HepG2 (cell line): ENCODE data around the gene SEMA4C. TPM values are rescaled to one million over a fixed set of nuclear protein-coding genes. Genes with fewer than 3 reads are reported as not detected.

ENCODE experiments used
- CEBPG ChIP-seq: IDR thresholded peaks from 2 replicates; pipeline ENCODE4 v1.6.1; 2016
- EZH2 ChIP-seq: conservative IDR thresholded peaks from 2 replicates; pipeline ENCODE4 v1.6.1; 2012; ENCODE audit warnings: mild to moderate bottlenecking, low read depth, low read length, moderate library complexity
- FOSL1 ChIP-seq: sonication (generic); formaldehyde crosslinking; IDR thresholded peaks from 2 replicates; pipeline ENCODE4 v1.9.0; 2021; ENCODE audit warnings: missing genetic modification reagents, borderline replicate concordance
- GATAD2A ChIP-seq: IDR thresholded peaks from 2 replicates; pipeline ENCODE4 v1.6.1; 2016
- GZF1 ChIP-seq: sonication (generic); formaldehyde crosslinking; IDR thresholded peaks from 2 replicates; pipeline ENCODE4 v1.5.1; 2020; ENCODE audit warnings: mild to moderate bottlenecking, missing genetic modification reagents
- HOXD1 ChIP-seq: sonication (generic); formaldehyde crosslinking; IDR thresholded peaks from 2 replicates; pipeline ENCODE4 v1.5.0; 2020; ENCODE audit warnings: missing genetic modification reagents
- MED1 ChIP-seq: sonication (generic); formaldehyde crosslinking; IDR thresholded peaks from 2 replicates; pipeline ENCODE4 v1.4.0; 2020; ENCODE audit warnings: missing genetic modification reagents
- NFIB ChIP-seq: sonication (generic); formaldehyde crosslinking; IDR thresholded peaks from 2 replicates; pipeline ENCODE4 v1.9.0; 2021; ENCODE audit warnings: missing genetic modification reagents, mild to moderate bottlenecking, borderline replicate concordance
- NFRKB ChIP-seq: fragments of 450-650 bp; IDR thresholded peaks from 2 replicates; pipeline ENCODE4 v1.6.1; 2017
- NKX3-1 ChIP-seq: sonication (generic); formaldehyde crosslinking; IDR thresholded peaks from 2 replicates; pipeline ENCODE4 v1.5.0; 2020; ENCODE audit warnings: missing genetic modification reagents
- PPARG ChIP-seq: conservative IDR thresholded peaks from 2 replicates; pipeline ENCODE4 v1.6.1; 2016; ENCODE audit warnings: missing biosample characterization, missing genetic modification reagents
- PREB ChIP-seq: sonication (generic); formaldehyde crosslinking; IDR thresholded peaks from 2 replicates; pipeline ENCODE4 v1.4.0; 2020; ENCODE audit warnings: missing genetic modification reagents
- TARDBP ChIP-seq: sonication (generic); formaldehyde crosslinking; IDR thresholded peaks from 2 replicates; pipeline ENCODE4 v1.8.0; 2022; ENCODE audit warnings: mild to moderate bottlenecking, missing genetic modification reagents
- TFDP2 ChIP-seq: sonication (generic); formaldehyde crosslinking; IDR thresholded peaks from 2 replicates; pipeline ENCODE4 v1.4.0; 2020; ENCODE audit warnings: missing genetic modification reagents
- ZBTB20 ChIP-seq: sonication (generic); formaldehyde crosslinking; IDR thresholded peaks from 2 replicates; pipeline ENCODE4 v1.8.1; 2023; ENCODE audit warnings: missing genetic modification reagents, low read depth, mild to moderate bottlenecking, borderline replicate concordance
- ZNF136 ChIP-seq: sonication (generic); formaldehyde crosslinking; IDR thresholded peaks from 2 replicates; pipeline ENCODE4 v1.8.1; 2022; ENCODE audit warnings: low read depth, mild to moderate bottlenecking, moderate library complexity, missing genetic modification reagents
- ZNF616 ChIP-seq: sonication (generic); formaldehyde crosslinking; IDR thresholded peaks from 2 replicates; pipeline ENCODE4 v1.5.0; 2020; ENCODE audit warnings: low read depth, mild to moderate bottlenecking, missing genetic modification reagents
- ZNF670 ChIP-seq: sonication (generic); formaldehyde crosslinking; IDR thresholded peaks from 2 replicates; pipeline ENCODE4 v1.8.0; 2022; ENCODE audit warnings: mild to moderate bottlenecking, missing genetic modification reagents, borderline replicate concordance
- ZNF678 ChIP-seq: sonication (generic); formaldehyde crosslinking; IDR thresholded peaks from 2 replicates; pipeline ENCODE4 v1.4.0; 2020; ENCODE audit warnings: mild to moderate bottlenecking, missing genetic modification reagents
- ZNF775 ChIP-seq: sonication (generic); formaldehyde crosslinking; IDR thresholded peaks from 2 replicates; pipeline ENCODE4 v1.4.0; 2020; ENCODE audit warnings: missing genetic modification reagents, mild to moderate bottlenecking, moderate library complexity, borderline replicate concordance
- ZSCAN31 ChIP-seq: sonication (generic); formaldehyde crosslinking; IDR thresholded peaks from 2 replicates; pipeline ENCODE4 v1.5.0; 2020; ENCODE audit warnings: low read depth, mild to moderate bottlenecking, missing genetic modification reagents
- polyA plus RNA-seq, 8 experiments: library from polyadenylated mRNA; depleted of rRNA in 3 of 8; stranded (reverse) in 7 of 8; unstranded in 1 of 8; fragments of >200 nt; fragmentation: Illumina TruSeq in 4 of 8; extraction: Trizol in 4 of 8; gene quantifications; 2 replicates each; pipeline versions ENCODE4 v1.2.1 to v1.2.3, GENCODE V29; 2011 to 2016; ENCODE audit warnings: low read depth in 4 of 8, missing spikeins in 1 of 8, mixed read lengths in 1 of 8; ENCODE audit not compliant: insufficient read depth in 1 of 8
- total RNA-seq, 5 experiments: library from RNA; depleted of rRNA; stranded (reverse); fragments of >200 nt; fragmentation: Illumina TruSeq; extraction: Trizol; gene quantifications; 2 replicates each; pipeline ENCODE4 v1.2.3, GENCODE V29; 2016; ENCODE audit warnings: low read depth in 1 of 5
- TF ChIP-seq, protein P1 (sequence below): IDR thresholded peaks from 2 replicates; pipeline ENCODE4 v1.6.1; 2016; ENCODE audit warnings: mild to moderate bottlenecking
- TF ChIP-seq, protein P2 (sequence below): sonication (generic); formaldehyde crosslinking; IDR thresholded peaks from 2 replicates; pipeline ENCODE4 v1.5.1; 2020; ENCODE audit warnings: missing genetic modification reagents, mild to moderate bottlenecking, borderline replicate concordance
- TF ChIP-seq, protein P3 (sequence below): sonication (generic); formaldehyde crosslinking; IDR thresholded peaks from 2 replicates; pipeline ENCODE4 v1.5.1; 2020; ENCODE audit warnings: missing genetic modification reagents, mild to moderate bottlenecking, borderline replicate concordance
- TF ChIP-seq, protein P4 (sequence below): sonication (generic); formaldehyde crosslinking; IDR thresholded peaks from 2 replicates; pipeline ENCODE4 v1.4.0; 2020; ENCODE audit warnings: missing genetic modification reagents

The SEMA4C gene
- total and polyA plus RNA-seq, 2 of the 13 experiments (the other 11 are each of a cell fraction or from before 2014, with no cell fraction given): 25.9 to 46.6 TPM

DNA sequence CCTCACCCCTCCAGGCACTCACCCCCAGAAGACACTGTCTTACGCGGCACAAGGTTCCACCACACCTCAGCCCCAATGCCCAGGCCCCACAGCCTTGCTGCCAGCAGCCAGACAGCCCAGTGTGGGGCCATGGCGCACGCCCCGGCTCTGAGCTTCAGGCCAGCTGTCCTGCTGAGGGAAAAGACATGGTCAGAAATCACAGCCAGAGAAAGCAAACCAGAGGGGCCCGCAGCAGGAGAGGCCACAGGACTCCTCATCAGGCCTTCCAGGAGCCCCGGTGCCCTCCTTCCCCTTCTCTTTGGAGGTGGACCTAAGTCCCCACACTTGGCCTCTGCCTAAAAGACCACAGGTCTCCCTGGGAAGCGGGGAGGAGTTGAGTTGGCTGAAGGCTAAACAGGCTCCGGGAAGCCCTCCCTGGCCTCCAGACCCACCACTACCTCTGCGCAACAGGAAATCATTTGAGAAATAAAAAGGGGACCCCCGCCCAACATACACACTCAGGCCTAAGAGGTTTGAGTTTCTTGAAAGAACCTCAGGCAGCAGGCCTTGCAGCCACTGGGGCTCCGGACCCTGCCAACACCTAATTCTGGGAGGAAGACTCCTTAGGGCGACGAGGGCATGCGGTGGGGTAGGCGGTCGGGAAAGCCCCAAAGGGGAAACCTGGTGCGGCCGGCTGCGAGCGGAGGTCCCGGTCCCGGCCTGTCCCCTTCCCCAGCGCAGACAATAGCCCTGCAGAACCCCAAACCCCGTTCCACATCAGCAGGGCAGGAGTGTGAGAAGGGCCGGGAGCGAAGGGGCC is 1.9 kb downstream of the SEMA4C start (continued):
- TF ChIP-seq TFDP2 (CRISPR knock-in tag) (no peak), ZSCAN31 (peak; percentile 69; the same call in 1 of the 2 replicates), ZNF670 (CRISPR knock-in tag) (0 out of 2 replicates have a peak, but pooled peaks have one; percentile 87), ZNF678 (no peak), EZH2 (no peak), MED1 (CRISPR knock-in tag) (no peak), FOSL1 (CRISPR knock-in tag) (no peak), ZNF775 (CRISPR knock-in tag) (no peak), GATAD2A (no peak), CEBPG (CRISPR knock-in tag) (no peak), PPARG (CRISPR knock-in tag) (no peak), GZF1 (CRISPR knock-in tag) (no peak), NFRKB (no peak), PREB (CRISPR knock-in tag) (no peak), ZNF136 (CRISPR knock-in tag) (no peak), ZNF616 (CRISPR knock-in tag) (no peak), NFIB (CRISPR knock-in tag) (no peak), ZBTB20 (CRISPR knock-in tag) (0 out of 2 replicates have a peak, but pooled peaks have one; percentile 30), NKX3-1 (CRISPR knock-in tag) (no peak), HOXD1 (CRISPR knock-in tag) (no peak), TARDBP (CRISPR knock-in tag) (no peak)
- TF ChIP-seq, protein P1, sequence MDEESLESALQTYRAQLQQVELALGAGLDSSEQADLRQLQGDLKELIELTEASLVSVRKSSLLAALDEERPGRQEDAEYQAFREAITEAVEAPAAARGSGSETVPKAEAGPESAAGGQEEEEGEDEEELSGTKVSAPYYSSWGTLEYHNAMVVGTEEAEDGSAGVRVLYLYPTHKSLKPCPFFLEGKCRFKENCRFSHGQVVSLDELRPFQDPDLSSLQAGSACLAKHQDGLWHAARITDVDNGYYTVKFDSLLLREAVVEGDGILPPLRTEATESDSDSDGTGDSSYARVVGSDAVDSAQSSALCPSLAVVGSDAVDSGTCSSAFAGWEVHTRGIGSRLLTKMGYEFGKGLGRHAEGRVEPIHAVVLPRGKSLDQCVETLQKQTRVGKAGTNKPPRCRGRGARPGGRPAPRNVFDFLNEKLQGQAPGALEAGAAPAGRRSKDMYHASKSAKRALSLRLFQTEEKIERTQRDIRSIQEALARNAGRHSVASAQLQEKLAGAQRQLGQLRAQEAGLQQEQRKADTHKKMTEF (CRISPR knock-in tag): no peak
- TF ChIP-seq, protein P2, sequence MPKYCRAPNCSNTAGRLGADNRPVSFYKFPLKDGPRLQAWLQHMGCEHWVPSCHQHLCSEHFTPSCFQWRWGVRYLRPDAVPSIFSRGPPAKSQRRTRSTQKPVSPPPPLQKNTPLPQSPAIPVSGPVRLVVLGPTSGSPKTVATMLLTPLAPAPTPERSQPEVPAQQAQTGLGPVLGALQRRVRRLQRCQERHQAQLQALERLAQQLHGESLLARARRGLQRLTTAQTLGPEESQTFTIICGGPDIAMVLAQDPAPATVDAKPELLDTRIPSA (CRISPR knock-in tag): 0 out of 2 replicates have a peak, but pooled peaks have one; percentile 13
- TF ChIP-seq, protein P3, sequence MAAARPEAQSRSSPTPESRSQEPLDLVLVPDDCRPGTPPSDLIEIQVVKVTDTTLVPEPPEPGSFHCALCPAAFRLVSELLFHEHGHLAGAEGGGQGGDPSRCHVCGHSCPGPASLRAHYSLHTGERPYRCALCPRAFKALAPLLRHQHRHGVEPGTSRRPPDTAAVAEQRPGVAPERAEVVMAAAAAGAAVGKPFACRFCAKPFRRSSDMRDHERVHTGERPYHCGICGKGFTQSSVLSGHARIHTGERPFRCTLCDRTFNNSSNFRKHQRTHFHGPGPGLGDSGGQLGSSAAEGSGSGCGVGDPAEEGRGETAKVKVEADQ (CRISPR knock-in tag): no peak
- TF ChIP-seq, protein P4, sequence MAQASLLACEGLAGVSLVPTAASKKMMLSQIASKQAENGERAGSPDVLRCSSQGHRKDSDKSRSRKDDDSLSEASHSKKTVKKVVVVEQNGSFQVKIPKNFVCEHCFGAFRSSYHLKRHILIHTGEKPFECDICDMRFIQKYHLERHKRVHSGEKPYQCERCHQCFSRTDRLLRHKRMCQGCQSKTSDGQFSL (CRISPR knock-in tag): no peak
